GM21515 (cell line): Measurements from ENCODE around the gene MRGPRD.

ENCODE experiments used
- ATAC-seq: cut with Tn5 transposase; IDR thresholded peaks from one replicate; pipeline ENCODE4 v1.9.1; 2021; ENCODE audit not compliant: unreplicated experiment

MRGPRD gene

GRCh38 chr11:68970921-68971636 is 9.7 kb downstream of the MRGPRD start:
- ATAC-seq = no peak

DNA sequence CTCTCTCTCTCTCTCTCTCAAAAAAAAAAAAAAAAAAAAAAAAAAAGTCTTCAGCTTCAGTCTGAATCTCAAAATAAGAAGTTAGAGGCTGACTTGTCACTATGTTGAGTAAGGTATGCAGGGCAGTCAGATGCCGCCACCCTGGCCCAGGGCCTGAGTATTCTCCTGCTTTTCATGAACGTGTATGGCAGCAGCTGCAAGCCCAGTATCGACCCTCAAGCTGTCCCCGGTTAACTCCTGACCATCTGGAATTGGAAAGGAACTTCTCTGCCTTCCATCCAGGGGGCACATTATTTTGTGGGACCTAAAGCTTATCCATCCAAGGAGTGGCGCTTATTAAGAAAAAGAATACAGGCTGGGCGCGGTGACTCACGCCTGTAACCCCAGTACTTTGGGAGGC is 11.4 kb downstream of the MRGPRD start:
- no peak for ATAC-seq

DNA sequence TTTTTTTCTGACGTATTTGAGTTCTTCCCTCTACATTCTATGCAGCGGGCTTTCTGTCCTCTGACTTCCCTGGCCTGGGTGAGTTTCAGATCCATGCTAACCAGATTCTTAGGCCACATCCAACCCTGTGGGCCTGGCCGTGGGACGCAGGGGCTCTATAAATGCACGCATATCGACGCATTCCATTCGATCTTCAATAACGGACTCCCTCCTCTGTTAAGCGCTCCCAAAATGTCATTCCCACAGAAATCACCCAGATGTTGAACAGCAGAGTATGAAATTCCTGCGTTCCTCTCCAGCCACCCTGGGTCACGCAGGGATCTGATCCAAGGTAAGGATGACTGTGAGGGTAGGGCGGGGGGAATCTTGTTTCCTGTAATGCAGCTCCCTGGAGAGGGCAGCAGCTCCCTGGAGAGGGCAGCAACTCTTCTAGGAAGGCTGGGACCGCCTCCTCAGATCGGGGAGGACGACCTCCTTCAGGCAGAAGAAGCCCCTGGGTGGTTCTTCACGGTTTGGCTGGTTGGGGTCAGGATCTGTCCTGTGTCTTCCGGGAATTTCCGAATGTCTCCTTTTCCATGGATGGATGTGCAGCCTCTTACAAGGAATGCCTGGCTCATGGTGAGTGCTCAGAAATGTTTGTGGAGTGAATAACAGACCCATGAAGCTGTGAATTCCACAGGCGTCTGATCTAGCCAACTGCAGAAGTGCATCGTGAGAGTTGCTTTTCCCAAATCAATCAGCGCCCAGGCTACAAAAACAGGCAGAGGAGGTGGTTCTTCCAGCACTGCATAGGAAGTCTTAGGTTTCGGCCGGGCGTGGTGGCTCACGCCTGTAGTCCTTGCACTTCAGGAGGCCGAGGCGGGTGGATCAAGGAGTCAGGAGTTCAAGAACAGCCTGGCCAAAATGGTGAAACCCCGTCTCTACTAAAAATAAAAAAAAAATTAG is 12.2 kb downstream of the MRGPRD start:
- ATAC-seq = no peak

GRCh38 chr11:68966894-68967780 is 13.6 kb downstream of the MRGPRD start:
- ATAC-seq = no peak

DNA sequence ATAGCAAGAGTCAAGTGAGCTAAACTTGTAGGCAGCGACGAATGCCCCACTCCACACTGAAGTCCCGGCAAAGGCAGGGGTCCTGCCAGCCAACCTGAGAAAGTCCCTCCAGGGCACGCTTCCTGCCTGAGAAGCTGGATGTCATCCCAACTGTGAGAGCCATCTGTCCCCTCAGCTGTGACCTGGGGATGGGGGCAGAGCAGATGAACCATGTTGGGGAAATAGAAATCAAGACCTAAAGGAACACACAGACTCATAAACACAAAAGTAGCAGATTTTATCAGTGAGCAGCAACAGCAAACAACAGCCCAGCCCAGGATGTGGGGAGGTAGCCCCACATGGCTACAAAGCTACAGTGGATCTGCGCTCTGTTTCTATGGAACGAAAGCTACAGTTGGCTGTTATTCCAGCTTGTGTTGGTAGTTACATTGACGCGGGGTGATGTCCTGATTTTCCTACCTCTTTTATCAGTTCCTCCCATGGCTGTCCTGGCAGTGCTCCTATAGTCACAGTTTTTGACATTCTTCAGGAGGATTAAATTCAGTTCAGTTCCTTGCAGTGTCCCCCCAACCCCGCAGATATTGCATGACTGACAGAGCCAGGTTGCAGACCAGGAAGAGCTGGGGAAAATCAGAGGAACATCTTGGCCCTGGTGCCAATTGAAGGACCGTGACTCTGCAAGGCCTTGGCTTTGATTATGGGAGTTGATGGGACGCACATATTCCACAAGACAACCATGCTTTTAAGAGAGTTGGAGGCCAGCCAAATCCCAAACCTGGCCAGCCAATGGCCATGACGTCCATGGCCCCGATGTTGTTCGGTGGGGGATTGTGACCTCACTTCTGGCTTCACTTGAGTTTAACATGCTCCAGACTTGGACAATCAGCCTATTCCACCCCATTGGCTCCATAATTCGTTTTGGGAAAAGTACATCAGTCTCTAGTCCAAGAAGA is 14.6 kb downstream of the MRGPRD start:
- no peak for ATAC-seq

DNA sequence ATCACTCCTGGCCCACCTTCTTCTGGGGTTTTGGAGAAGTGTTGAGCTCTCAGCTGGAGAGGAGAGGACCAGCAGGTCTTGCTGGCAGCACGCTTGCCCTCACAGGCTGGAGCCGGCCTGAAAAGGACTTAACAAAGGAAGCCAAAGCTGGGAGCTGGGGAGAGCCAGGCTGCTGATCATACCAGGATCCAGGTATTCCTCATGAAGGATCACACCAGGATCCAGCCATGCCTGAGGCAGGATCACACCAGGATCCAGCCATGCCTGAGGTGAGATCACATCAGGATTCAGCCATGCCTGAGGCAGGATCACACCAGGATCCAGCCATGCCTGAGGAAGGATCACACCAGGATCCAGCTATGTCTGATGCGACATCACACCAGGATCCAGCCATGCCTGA is 17.0 kb downstream of the MRGPRD start:
- no peak for ATAC-seq

DNA sequence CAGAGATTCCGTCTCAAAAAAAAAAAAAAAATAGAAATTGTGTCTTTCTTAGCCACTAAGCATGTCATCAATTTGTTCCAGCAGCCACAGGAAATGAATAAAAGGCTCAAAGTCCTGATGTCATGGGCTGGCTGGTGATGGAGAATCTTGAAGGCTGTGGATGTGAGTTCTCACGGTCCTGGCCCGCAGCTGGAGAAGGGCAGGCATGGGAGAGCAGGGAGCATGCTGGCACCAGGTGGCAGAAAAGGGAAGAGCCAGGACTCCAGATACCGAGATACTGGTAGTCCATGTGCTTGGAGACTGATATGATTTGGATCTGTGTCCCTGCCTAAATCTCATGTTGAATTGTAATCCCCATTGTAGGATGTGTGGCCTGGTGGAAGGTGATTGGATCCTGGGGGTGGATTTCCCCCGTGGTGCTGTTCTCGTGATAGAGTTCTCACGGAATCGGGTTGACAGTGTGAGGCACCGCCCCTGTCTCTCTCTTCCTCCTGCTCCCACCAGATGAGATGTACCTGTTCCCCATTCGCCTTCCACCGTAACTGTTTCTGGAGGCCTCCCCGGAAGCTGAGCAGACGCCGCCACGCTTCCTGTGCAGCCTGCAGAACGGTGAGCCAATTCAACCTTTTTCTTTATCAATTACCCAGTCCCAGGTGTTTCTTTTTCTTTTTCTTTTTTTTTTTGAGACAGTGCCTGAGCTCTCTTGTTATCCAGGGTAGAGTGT is 18.1 kb downstream of the MRGPRD start:
- no peak for ATAC-seq

DNA sequence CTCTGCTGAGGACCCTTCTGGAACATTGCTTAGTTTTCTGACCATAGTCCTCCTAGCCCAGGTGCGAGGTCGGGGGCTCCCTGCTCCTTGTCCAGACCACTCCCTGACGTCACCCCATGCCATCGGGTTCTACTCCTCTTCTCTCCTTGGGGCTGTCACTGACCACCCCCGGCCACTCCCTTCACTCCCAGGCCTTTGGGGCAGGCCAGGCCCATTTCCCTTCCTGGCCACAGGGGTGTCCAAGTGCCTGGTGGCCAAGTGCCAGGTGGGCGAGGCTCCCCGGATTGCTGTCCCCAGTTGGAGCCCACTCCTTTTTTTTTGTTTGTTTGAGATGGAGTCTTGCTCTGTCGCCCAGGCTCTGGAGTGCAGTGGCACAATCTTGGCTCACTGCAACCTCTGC is 19.5 kb downstream of the MRGPRD start:
- ATAC-seq = no peak

- no peak for ATAC-seq
Observed at GRCh38 chr11:68960294-68961071, 20.3 kb downstream of the MRGPRD start.

DNA sequence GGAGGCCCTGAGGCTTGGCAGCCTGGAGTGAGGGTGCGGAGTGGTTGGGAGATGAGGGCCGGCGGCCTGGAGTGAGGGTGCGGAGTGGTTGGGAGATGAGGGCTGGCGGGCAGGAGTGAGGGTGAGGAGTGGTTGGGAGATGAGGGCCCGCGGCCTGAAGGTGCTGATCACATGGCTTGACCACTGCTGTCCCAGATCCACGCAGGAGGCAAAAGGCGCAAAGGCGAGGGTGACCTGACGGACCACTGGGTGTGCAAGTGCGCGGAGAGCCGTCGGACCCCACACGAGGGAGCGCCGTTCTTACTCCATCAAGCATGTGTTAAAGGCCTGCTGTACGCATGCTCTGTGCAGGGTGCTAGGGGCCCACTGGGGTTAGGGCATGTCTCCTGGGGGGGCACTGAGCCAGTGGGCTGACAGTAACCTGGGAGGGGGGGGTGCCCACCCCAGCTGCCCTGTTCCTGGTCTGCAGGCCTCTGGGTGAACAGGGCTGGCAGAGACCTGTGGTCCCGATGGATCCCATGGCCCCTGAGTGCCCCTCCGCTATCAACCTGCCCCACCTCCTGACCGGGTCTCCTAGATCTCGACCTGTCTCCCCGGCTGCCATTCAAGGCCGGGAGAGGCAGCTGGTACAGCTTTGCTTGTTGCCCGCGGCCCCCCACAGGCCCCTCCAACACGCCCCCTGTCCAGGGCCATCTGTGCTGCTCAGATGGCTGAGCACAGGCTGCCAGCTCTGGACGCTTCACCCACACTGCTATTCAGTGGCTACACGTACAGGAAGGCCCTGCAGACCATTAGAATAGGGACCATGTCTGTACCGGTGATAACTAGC is 21.1 kb downstream of the MRGPRD start:
- no peak for ATAC-seq

- no peak for ATAC-seq
Observed at GRCh38 chr11:68958211-68958610, 22.6 kb downstream of the MRGPRD start.

DNA sequence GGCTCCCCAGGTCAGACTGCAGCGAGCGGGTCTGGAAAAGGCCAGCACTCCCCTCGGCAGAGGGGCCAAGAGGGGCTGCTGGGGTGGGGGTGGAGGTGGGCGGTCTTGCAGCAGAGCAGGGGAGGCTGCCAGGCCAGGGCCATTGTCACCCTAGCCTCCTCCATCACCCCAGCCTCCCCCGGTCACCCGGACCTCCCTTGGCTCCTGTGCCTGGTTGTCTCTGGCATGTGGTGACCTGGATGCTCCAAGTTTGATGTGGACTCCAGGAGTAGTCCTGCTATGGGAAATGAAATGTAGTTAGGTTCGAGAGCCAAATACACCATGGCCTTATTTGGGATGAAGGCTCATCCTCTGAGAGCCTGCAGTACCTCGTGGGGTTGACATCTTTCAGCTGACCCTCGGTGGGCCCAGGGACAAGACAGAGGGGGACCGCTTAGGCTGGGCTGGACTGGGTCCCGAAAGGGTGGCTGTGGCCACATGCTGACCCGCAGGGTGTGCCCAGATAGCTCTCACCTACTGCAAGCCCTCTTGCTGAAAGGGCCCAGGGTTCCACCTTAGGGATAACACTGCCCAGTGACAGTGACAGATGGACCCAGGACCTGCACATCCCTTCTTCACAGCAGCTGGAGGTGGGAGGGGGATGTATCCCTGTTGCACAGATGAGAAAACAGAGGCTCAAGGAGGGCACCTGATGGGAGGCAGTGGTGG is 24.1 kb downstream of the MRGPRD start:
- ATAC-seq = no peak

GRCh38 chr11:68956142-68956541 is 24.6 kb downstream of the MRGPRD start:
- no peak for ATAC-seq

GRCh38 chr11:68955607-68955958 is 25.2 kb downstream of the MRGPRD start:
- no peak for ATAC-seq

DNA sequence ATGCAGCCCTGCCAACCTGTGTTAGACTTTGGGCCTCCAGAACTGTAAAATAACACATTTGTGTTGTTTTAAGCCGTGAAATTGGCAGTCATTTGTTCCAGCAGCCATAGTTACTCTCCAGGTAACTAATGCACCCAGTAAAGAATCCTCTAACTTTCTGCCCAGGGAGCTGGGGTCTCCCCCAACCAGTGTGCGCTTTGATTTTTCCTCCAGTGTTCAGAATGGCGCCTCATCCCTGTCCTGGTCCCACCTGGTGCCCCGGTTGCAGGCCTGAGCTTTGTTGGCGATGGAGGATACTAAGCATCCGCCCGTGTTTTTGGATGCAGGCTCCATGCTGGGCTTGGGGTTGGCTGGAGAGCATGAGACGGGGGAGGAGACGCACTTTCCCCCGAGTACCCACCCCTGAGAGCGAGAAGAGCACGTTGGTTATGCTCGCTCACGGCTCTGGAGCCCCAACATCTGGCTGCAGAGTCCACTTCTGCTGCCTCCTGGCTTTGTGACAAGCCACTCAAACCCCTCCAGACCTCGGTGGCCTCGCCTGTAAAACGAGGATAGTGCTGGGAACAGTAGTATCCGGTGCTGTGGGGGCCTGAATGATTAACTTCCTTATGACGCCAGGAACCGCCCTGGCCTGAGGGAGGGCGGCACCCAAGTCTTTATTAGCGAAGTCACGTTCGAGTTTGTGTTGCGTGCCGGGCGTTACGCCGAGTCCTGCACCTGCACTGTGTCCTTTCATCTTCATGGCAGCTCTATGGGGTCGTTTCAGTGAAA is 25.8 kb downstream of the MRGPRD start:
- no peak for ATAC-seq

GRCh38 chr11:68950762-68951161 is 30.0 kb downstream of the MRGPRD start:
- ATAC-seq = no peak

- no peak for ATAC-seq
Observed at GRCh38 chr11:68950270-68950669, 30.5 kb downstream of the MRGPRD start.
